Measurements from ENCODE around the gene SPATA20. TPM values are rescaled to one million over a fixed set of nuclear protein-coding genes. Genes with fewer than 3 reads are reported as not detected.

SPATA20 gene
- total RNA-seq, 1 donor from 2014 or later = 27.7 TPM

DNA sequence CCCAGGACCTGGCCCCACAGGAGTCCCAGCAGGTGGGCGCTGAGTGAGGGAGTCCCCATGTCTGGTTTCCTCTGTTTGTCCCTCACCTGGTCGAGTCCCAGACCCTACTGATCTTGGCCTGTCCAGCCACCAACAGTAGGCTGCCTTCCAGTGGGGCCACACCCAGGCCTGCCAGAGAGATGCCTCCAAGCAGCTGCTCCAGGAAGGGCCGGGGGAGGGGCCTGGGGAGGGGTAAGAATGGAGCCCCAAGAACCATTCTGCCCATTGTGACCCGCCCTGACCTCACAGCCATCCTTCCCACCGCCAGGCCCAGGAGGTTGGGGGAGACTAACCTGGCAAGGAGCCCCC is 736 bp downstream of the SPATA20 start:
- H3K4me1 ChIP-seq (ENCODE audit: control insufficient read depth in 3 of 3, insufficient read depth in 3 of 3, low read length in 3 of 3) = peaks cover 14 to 28% (median 27%) of the 10 kb centered on the region in 3 donors
- H3K9ac ChIP-seq (ENCODE audit: low read depth in 1 of 3, low read length in 3 of 3) = peak overlapping the region in 2 of 3 donors; percentile 80 to 94

DNA sequence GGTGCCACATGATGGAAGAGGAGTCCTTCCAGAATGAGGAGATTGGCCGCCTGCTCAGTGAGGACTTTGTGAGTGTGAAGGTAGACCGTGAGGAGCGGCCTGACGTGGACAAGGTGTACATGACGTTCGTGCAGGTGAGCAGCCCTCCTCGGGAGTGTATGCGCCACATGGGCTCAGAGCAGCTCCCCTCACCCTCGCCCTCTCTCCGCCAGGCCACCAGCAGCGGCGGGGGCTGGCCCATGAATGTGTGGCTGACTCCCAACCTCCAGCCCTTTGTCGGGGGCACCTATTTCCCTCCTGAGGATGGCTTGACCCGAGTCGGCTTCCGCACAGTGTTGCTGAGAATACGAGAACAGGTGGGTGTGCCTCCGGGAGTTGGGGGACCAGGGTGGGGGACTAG is 1.9 kb downstream of the SPATA20 start:
- H3K27me3 ChIP-seq (ENCODE audit: control insufficient read depth in 3 of 3, insufficient read depth in 3 of 3, low read length in 3 of 3) = no peaks in the 10 kb centered on the region
- no peaks in the 10 kb centered on the region for H3K9me3 ChIP-seq (ENCODE audit: control insufficient read depth in 3 of 3, low read length in 3 of 3)
- H3K36me3 ChIP-seq (ENCODE audit: control insufficient read depth in 3 of 3, insufficient read depth in 3 of 3, low read length in 3 of 3) = peaks cover 12 to 29% (median 23%) of the 10 kb centered on the region in 3 donors
- H3K27ac ChIP-seq (ENCODE audit: low read depth, low read length) = no peak overlapping the region
- no peak overlapping the region for H3K9ac ChIP-seq (ENCODE audit: low read depth in 1 of 3, low read length in 3 of 3)
- no peak overlapping the region for H3K4me3 ChIP-seq (ENCODE audit: low read length in 3 of 3)
- peaks cover 11 to 26% (median 24%) of the 10 kb centered on the region in 3 donors for H3K4me1 ChIP-seq (ENCODE audit: control insufficient read depth in 3 of 3, insufficient read depth in 3 of 3, low read length in 3 of 3)

More for the DNA sequence above, 736 bp downstream of the SPATA20 start:
- Histone ChIP-seq H3K4me3 (ENCODE audit: low read length in 3 of 3) (peak overlapping the region; percentile 65 to 87 (median 84)), H3K36me3 (ENCODE audit: control insufficient read depth in 3 of 3, insufficient read depth in 3 of 3, low read length in 3 of 3) (peaks cover 12 to 26% (median 23%) of the 10 kb centered on the region in 3 donors), H3K27me3 (ENCODE audit: control insufficient read depth in 3 of 3, insufficient read depth in 3 of 3, low read length in 3 of 3) (no peaks in the 10 kb centered on the region), H3K9me3 (ENCODE audit: control insufficient read depth in 3 of 3, low read length in 3 of 3) (no peaks in the 10 kb centered on the region), H3K27ac (ENCODE audit: low read depth, low read length) (peak overlapping the region; percentile 55)

DNA sequence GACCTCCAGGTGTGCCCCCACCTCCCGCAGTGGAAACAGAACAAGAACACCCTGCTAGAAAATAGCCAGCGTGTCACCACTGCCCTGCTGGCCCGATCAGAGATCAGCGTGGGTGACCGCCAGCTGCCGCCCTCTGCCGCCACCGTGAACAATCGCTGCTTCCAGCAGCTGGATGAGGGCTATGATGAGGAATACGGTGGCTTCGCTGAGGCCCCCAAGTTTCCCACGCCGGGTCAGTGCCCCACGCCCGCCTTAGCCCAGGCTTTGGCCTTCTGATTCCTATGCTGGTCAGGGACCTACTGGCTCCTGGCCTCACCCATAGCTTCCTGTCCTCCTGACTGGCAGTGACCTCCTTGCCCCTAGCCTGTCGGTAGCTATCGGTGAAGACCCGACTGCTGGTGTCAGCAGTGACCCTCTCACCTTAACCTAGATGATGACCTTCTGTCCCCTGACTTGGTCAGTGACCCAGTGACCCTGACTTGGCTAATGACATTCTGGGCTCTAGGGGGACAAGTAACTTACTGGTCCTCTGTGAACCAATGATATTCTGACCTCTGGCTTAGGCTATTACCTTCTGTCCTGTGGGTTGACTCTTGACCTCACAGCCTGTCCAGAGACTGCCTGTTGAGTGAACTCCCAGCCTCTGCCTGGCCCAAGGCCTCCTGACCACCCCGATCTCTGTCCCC is 2.4 kb downstream of the SPATA20 start:
- no peaks in the 10 kb centered on the region for H3K27me3 ChIP-seq (ENCODE audit: control insufficient read depth in 3 of 3, insufficient read depth in 3 of 3, low read length in 3 of 3)
- H3K9me3 ChIP-seq (ENCODE audit: control insufficient read depth in 3 of 3, low read length in 3 of 3) = no peaks in the 10 kb centered on the region
- H3K9ac ChIP-seq (ENCODE audit: low read depth in 1 of 3, low read length in 3 of 3) = no peak overlapping the region
- no peak overlapping the region for H3K4me3 ChIP-seq (ENCODE audit: low read length in 3 of 3)
- no peak overlapping the region for H3K27ac ChIP-seq (ENCODE audit: low read depth, low read length)
- H3K4me1 ChIP-seq (ENCODE audit: control insufficient read depth in 3 of 3, insufficient read depth in 3 of 3, low read length in 3 of 3) = peaks cover 11 to 26% (median 24%) of the 10 kb centered on the region in 3 donors
- peaks cover 14 to 32% (median 28%) of the 10 kb centered on the region in 3 donors for H3K36me3 ChIP-seq (ENCODE audit: control insufficient read depth in 3 of 3, insufficient read depth in 3 of 3, low read length in 3 of 3)

DNA sequence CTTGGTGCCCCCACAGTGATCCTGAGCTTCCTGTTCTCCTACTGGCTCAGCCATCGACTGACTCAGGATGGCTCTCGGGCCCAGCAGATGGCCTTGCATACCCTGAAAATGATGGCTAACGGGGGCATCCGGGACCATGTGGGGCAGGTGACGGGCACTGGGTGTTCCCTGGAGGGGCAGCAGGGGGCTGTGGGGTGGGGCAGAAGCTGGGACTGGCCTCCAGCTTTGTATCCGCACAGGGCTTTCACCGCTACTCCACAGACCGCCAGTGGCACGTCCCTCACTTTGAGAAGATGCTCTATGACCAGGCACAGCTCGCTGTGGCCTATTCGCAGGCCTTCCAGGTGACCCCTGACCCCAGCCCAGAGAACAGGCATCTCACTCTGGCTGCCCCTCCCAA is 3.0 kb downstream of the SPATA20 start:
- Histone ChIP-seq H3K4me3 (ENCODE audit: low read length in 3 of 3) (no peak overlapping the region), H3K4me1 (ENCODE audit: control insufficient read depth in 3 of 3, insufficient read depth in 3 of 3, low read length in 3 of 3) (peaks cover 11 to 26% (median 24%) of the 10 kb centered on the region in 3 donors), H3K27me3 (ENCODE audit: control insufficient read depth in 3 of 3, insufficient read depth in 3 of 3, low read length in 3 of 3) (no peaks in the 10 kb centered on the region), H3K36me3 (ENCODE audit: control insufficient read depth in 3 of 3, insufficient read depth in 3 of 3, low read length in 3 of 3) (peaks cover 14 to 37% (median 33%) of the 10 kb centered on the region in 3 donors), H3K9me3 (ENCODE audit: control insufficient read depth in 3 of 3, low read length in 3 of 3) (no peaks in the 10 kb centered on the region), H3K9ac (ENCODE audit: low read depth in 1 of 3, low read length in 3 of 3) (peak overlapping the region in 1 of 3 donors; percentile 40), H3K27ac (ENCODE audit: low read depth, low read length) (no peak overlapping the region)

DNA sequence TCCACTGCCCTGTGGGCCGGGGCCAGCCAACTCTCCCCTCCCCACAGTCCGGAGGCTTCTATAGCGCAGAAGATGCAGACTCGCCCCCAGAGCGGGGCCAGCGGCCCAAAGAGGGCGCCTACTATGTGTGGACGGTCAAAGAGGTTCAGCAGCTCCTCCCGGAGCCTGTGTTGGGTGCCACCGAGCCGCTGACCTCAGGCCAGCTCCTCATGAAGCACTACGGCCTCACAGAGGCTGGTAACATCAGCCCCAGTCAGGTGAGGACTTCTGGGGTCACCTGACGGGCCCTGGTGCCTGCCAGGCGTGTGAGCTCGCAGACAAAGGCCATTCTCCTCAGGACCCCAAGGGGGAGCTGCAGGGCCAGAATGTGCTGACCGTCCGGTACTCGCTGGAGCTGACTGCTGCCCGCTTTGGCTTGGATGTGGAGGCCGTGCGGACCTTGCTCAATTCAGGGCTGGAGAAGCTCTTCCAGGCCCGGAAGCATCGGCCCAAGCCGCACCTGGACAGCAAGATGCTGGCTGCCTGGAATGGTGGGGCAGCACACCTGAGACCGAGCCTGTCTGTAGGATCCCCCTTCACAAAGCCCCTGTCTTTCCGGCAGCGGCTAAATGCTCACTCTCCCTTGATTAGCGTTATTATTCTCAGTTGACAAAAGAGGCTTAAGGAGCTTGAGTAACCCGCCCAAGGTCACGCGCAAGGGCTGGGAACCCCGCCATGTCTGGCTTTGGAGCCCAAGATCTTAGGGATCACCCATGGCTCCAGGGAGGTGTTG is 3.9 kb downstream of the SPATA20 start:
- Histone ChIP-seq H3K36me3 (ENCODE audit: control insufficient read depth in 3 of 3, insufficient read depth in 3 of 3, low read length in 3 of 3) (peaks cover 14 to 46% (median 37%) of the 10 kb centered on the region in 3 donors), H3K27me3 (ENCODE audit: control insufficient read depth in 3 of 3, insufficient read depth in 3 of 3, low read length in 3 of 3) (no peaks in the 10 kb centered on the region), H3K27ac (ENCODE audit: low read depth, low read length) (no peak overlapping the region), H3K4me3 (ENCODE audit: low read length in 3 of 3) (no peak overlapping the region), H3K9me3 (ENCODE audit: control insufficient read depth in 3 of 3, low read length in 3 of 3) (no peaks in the 10 kb centered on the region), H3K9ac (ENCODE audit: low read depth in 1 of 3, low read length in 3 of 3) (peak overlapping the region in 1 of 3 donors; percentile 40), H3K4me1 (ENCODE audit: control insufficient read depth in 3 of 3, insufficient read depth in 3 of 3, low read length in 3 of 3) (peaks cover 11 to 27% (median 27%) of the 10 kb centered on the region in 3 donors)

DNA sequence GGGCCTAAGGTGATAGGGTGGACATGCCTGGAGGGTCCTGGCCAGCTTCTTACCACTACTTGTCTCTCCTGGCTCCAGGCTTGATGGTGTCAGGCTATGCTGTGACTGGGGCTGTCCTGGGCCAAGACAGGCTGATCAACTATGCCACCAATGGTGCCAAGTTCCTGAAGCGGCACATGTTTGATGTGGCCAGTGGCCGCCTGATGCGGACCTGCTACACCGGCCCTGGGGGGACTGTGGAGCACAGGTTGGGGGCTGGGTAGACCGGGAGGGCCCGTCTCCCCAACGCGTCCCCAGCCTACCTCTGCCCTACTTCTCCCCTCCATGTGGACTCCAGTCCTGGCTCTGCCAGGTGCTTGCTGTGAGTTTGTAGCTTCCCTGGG is 4.5 kb downstream of the SPATA20 start:
- Histone ChIP-seq H3K36me3 (ENCODE audit: control insufficient read depth in 3 of 3, insufficient read depth in 3 of 3, low read length in 3 of 3) (peaks cover 14 to 47% (median 37%) of the 10 kb centered on the region in 3 donors), H3K9ac (ENCODE audit: low read depth in 1 of 3, low read length in 3 of 3) (no peak overlapping the region), H3K4me3 (ENCODE audit: low read length in 3 of 3) (no peak overlapping the region), H3K27me3 (ENCODE audit: control insufficient read depth in 3 of 3, insufficient read depth in 3 of 3, low read length in 3 of 3) (no peaks in the 10 kb centered on the region), H3K9me3 (ENCODE audit: control insufficient read depth in 3 of 3, low read length in 3 of 3) (no peaks in the 10 kb centered on the region), H3K4me1 (ENCODE audit: control insufficient read depth in 3 of 3, insufficient read depth in 3 of 3, low read length in 3 of 3) (peaks cover 14 to 33% (median 31%) of the 10 kb centered on the region in 3 donors), H3K27ac (ENCODE audit: low read depth, low read length) (no peak overlapping the region)

DNA sequence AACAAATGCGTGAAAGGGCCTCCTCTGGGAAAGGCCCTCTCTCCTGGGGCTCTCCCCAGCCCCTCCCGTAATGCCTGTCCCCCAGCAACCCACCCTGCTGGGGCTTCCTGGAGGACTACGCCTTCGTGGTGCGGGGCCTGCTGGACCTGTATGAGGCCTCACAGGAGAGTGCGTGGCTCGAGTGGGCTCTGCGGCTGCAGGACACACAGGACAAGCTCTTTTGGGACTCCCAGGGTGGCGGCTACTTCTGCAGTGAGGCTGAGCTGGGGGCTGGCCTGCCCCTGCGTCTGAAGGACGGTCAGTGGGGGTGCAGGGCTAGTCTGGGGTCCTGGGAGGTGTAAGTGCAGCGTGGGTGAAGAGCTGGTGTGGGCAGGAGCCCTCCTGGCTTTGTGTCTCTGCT is 4.9 kb downstream of the SPATA20 start:
- no peak overlapping the region for H3K9ac ChIP-seq (ENCODE audit: low read depth in 1 of 3, low read length in 3 of 3)
- H3K27me3 ChIP-seq (ENCODE audit: control insufficient read depth in 3 of 3, insufficient read depth in 3 of 3, low read length in 3 of 3) = peaks cover 0 to 2% (median 1%) of the 10 kb centered on the region in 3 donors
- no peak overlapping the region for H3K27ac ChIP-seq (ENCODE audit: low read depth, low read length)
- H3K4me1 ChIP-seq (ENCODE audit: control insufficient read depth in 3 of 3, insufficient read depth in 3 of 3, low read length in 3 of 3) = peaks cover 13 to 34% (median 31%) of the 10 kb centered on the region in 3 donors
- no peak overlapping the region for H3K4me3 ChIP-seq (ENCODE audit: low read length in 3 of 3)
- H3K9me3 ChIP-seq (ENCODE audit: control insufficient read depth in 3 of 3, low read length in 3 of 3) = no peaks in the 10 kb centered on the region
- H3K36me3 ChIP-seq (ENCODE audit: control insufficient read depth in 3 of 3, insufficient read depth in 3 of 3, low read length in 3 of 3) = peaks cover 14 to 47% (median 37%) of the 10 kb centered on the region in 3 donors

DNA sequence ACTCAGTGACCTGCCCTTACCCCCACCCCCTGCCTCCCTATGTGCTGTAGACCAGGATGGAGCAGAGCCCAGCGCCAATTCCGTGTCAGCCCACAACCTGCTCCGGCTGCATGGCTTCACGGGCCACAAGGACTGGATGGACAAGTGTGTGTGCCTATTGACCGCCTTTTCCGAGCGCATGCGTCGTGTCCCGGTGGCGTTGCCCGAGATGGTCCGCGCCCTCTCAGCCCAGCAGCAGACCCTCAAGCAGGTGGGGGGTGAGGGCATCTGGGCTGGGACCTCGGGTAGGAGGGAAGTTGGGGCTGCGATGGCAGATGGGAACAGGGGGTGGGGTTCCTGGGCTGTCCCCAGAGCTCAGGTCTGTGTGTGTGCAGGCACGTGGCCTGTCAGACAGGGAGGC is 7.2 kb downstream of the SPATA20 start:
- no peak overlapping the region for H3K9ac ChIP-seq (ENCODE audit: low read depth in 1 of 3, low read length in 3 of 3)

DNA sequence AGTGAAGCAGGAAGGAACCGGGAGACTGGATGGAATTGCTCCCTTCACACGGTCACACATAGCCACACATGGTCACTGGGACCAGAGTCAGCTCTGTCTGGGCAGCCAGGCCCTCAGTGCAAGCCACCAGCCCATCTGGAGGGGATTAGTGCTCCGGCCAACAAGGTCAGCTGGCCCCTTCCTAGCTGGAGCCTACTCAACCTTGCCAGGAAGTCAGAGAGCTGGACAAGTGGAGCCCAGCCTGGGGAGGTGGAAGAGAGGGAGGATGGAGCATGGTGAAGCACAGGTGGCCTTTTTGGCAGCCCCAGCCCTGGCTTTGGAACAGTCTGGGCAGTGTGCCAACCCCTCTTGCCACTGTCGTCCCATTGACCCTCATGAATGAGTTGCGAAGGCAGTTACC is 9.8 kb downstream of the SPATA20 start:
- no peak overlapping the region for H3K4me3 ChIP-seq (ENCODE audit: low read length in 3 of 3)
- H3K36me3 ChIP-seq (ENCODE audit: control insufficient read depth in 3 of 3, insufficient read depth in 3 of 3, low read length in 3 of 3) = peaks cover 2 to 24% (median 17%) of the 10 kb centered on the region in 3 donors
- H3K4me1 ChIP-seq (ENCODE audit: control insufficient read depth in 3 of 3, insufficient read depth in 3 of 3, low read length in 3 of 3) = peaks cover 27 to 31% (median 30%) of the 10 kb centered on the region in 3 donors
- H3K9me3 ChIP-seq (ENCODE audit: control insufficient read depth in 3 of 3, low read length in 3 of 3) = no peaks in the 10 kb centered on the region
- H3K27ac ChIP-seq (ENCODE audit: low read depth, low read length) = no peak overlapping the region
- H3K27me3 ChIP-seq (ENCODE audit: control insufficient read depth in 3 of 3, insufficient read depth in 3 of 3, low read length in 3 of 3) = peaks cover 31 to 39% (median 34%) of the 10 kb centered on the region in 3 donors
- H3K9ac ChIP-seq (ENCODE audit: low read depth in 1 of 3, low read length in 3 of 3) = no peak overlapping the region

More for the DNA sequence above, 7.2 kb downstream of the SPATA20 start:
- Histone ChIP-seq H3K27ac (ENCODE audit: low read depth, low read length) (no peak overlapping the region), H3K27me3 (ENCODE audit: control insufficient read depth in 3 of 3, insufficient read depth in 3 of 3, low read length in 3 of 3) (peaks cover 11 to 22% (median 21%) of the 10 kb centered on the region in 3 donors), H3K4me1 (ENCODE audit: control insufficient read depth in 3 of 3, insufficient read depth in 3 of 3, low read length in 3 of 3) (peaks cover 11 to 27% (median 25%) of the 10 kb centered on the region in 3 donors), H3K9me3 (ENCODE audit: control insufficient read depth in 3 of 3, low read length in 3 of 3) (no peaks in the 10 kb centered on the region), H3K4me3 (ENCODE audit: low read length in 3 of 3) (no peak overlapping the region), H3K36me3 (ENCODE audit: control insufficient read depth in 3 of 3, insufficient read depth in 3 of 3, low read length in 3 of 3) (peaks cover 13 to 40% (median 32%) of the 10 kb centered on the region in 3 donors)

DNA sequence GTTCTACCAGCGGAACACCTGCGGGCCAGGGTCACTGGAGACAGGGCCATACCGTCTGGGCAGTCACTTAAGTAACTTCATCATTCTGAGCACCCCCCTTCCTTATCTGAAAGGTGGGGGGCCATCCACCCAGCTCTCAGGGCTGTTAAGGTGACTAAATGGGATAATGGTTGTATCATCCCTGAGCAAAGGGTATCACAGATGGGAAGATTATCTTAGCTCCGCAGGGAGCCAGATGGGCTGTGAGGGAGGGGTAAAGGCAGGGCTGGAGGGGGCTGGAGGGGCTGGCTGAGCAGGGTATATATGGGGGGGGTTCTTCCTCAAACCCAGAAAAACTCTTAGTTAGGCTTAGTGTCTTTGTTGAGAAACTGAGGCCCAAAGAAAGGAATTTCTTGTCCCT is 10.7 kb downstream of the SPATA20 start:
- H3K9ac ChIP-seq (ENCODE audit: low read depth in 1 of 3, low read length in 3 of 3) = no peak overlapping the region
- peaks cover 2 to 21% (median 15%) of the 10 kb centered on the region in 3 donors for H3K36me3 ChIP-seq (ENCODE audit: control insufficient read depth in 3 of 3, insufficient read depth in 3 of 3, low read length in 3 of 3)
- H3K27me3 ChIP-seq (ENCODE audit: control insufficient read depth in 3 of 3, insufficient read depth in 3 of 3, low read length in 3 of 3) = peaks cover 38 to 46% (median 40%) of the 10 kb centered on the region in 3 donors
- peaks cover 27 to 31% (median 30%) of the 10 kb centered on the region in 3 donors for H3K4me1 ChIP-seq (ENCODE audit: control insufficient read depth in 3 of 3, insufficient read depth in 3 of 3, low read length in 3 of 3)
- H3K9me3 ChIP-seq (ENCODE audit: control insufficient read depth in 3 of 3, low read length in 3 of 3) = no peaks in the 10 kb centered on the region
- H3K27ac ChIP-seq (ENCODE audit: low read depth, low read length) = no peak overlapping the region
- H3K4me3 ChIP-seq (ENCODE audit: low read length in 3 of 3) = no peak overlapping the region
